Keratinocyte (primary cell): ENCODE measurements around the gene PCDHGC5.

ENCODE experiments used
- CTCF ChIP-seq, 3 experiments: IDR thresholded peaks in 1 of 3; conservative IDR thresholded peaks in 1 of 3; optimal IDR thresholded peaks in 1 of 3; 2 replicates in 2 of 3; 3 replicates in 1 of 3; pipeline versions ENCODE3 to v1.5.1; 2011; ENCODE audit warnings: low read length in 3 of 3, mild to moderate bottlenecking in 3 of 3, moderate library complexity in 2 of 3, control low read depth in 1 of 3, inconsistent platforms in 1 of 3; ENCODE audit not compliant: insufficient read depth in 2 of 3; ENCODE audit errors: extremely low read depth in 1 of 3
- EZH2 ChIP-seq: IDR thresholded peaks from one replicate; pipeline ENCODE4 v1.6.1; 2012; ENCODE audit warnings: inconsistent platforms, mild to moderate bottlenecking, low read length, moderate library complexity

GRCh38 chr5:141486091-141486490 is 2.8 kb upstream of the PCDHGC5 start:
- TF ChIP-seq CTCF (optimal IDR thresholded peaks at IDR 0.05 in 1 of 3, IDR thresholded peaks at IDR 0.05 in 1 of 3, conservative IDR thresholded peaks at IDR 0.05 in 1 of 3; ENCODE audit: extremely low read depth in 1 of 3, insufficient read depth in 2 of 3, low read length in 3 of 3) (no peak), EZH2 (no peak)
